CD4-positive, alpha-beta T cell treated with Interleukin-4 for 4 hours (primary cell): ENCODE measurements around the gene SMAD7.

Experiments used
- DNase-seq: peaks from one replicate; pipeline ENCODE4 v3.0.0-alpha.2; 2020

SMAD7 gene

DNA sequence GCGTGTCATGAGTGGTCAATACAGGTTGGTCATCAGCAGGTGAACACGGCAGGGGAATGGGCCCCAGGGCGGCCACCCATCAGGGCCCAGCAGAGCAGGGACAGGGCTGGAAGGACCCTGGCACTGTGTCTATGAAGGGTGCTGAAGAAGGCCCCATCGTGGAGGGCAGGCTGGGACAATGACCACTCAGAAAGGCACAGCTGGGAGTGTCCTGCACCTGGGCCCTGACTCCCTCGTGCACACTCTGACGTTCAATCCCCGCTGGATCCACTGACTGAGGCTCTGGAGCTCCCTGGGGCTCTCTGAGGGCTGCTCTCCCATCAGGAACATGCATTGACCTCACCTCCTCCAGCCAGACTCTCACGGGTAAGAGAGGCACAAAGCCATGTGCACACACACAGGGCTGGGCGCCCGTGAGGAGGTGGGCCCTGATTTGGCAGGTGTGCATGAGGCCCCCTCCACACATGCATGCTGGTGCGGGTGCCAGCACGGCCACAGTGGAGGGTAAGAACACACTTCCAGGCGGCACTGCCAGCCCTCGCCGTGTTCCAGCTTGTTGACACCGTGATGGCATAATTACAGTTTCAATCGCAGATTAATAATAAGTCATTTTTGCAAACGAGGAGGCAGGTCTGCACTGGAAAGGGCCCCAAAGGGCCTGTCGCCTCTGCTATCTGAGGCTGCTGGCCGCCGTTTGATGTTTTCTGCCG lies 58.5 kb downstream of the SMAD7 start:
- no peak for DNase-seq

DNA sequence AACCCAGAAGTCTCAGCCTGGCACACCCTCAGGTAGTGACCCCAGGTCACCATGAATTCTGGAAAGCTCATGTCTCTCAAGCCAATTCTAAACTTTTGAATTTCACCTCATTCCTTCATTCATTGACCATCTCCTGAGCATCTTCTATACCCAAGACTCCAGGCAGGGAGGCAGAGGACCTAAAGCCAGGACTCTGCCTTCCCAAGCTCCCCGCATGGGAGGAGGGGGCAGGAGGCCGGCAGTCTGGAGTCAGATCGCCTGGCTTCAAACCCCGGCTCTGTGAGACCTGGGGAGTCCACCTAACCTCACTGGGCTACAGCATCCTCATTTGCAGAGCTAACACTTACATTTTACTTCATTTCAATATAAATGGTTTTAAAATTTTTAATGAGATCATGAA lies 59.0 kb downstream of the SMAD7 start:
- DNase-seq = no peak

- DNase-seq = no peak
Measured at GRCh38 chr18:48889981-48890762, 60.6 kb downstream of the SMAD7 start.

GRCh38 chr18:48889115-48889941 lies 61.4 kb downstream of the SMAD7 start:
- no peak for DNase-seq

GRCh38 chr18:48888773-48889080 lies 62.0 kb downstream of the SMAD7 start:
- DNase-seq = no peak

DNA sequence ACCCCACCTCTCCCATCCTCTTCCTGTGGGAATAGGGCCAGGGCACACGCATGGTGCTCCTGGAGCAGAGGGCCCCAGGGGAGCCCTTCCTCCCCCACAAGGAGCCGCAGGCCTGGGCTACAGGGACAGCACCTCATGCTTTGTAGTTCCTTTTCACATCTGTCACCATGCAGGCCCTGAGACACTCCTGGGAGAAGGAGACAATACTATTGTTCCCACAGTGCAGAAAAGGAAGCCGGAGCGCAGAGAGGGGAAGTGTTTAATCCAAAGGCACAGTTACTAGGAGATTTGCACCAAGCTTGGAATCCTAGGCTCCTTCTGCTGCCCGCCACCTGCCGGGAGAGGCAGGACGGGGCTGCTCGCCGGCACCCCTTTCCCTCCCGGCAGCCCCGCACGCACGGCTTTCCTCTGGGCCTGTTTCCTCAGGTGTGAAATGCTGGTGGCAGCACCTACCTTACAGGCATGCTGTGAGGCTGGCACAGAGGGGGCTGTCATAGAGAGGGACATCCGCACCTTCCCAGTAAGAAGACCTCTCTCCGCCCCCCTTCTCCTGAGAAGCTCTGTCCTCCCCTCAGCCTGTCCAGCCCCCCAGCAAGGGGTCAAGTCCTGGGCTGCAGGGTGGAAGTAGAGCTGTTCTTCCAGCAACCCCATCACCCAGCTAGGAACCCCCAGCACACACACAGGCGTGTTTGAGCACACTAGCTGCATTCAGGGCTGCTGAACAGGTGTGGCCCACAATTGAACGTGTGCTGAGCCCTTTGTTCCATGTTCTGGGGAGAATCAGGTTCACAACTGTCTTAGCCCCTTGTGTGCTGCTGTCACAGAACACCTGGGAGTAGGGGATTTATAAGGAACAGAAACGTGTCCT lies 62.6 kb downstream of the SMAD7 start:
- DNase-seq = no peak

- no peak for DNase-seq
Measured at GRCh38 chr18:48887294-48887904, 63.4 kb downstream of the SMAD7 start.

- no peak for DNase-seq
Measured at GRCh38 chr18:48886520-48887293, 64.1 kb downstream of the SMAD7 start.

DNA sequence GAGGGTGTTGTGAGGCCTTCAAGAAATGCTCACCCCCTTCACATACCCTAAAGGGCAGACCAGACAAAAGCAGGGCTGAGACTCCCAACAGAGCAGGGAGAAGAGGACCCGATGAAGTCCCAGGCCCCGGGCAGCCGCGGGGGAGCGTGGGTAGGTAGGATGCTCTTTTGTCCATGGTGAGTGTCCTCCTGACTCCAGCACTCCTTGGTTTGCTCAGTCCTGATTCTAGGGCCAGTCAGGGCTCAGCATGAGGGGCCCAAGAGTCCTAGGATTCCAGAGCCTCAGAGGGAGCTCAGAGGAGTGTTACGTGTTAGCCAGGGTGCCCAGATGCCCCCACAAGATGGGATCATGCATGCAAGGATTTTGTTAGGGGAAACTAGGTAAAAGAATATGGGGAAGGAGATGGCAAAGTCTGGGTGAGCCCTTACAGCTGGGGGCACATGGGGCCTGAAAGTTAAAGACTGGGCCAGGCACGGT lies 64.8 kb downstream of the SMAD7 start:
- DNase-seq = no peak

DNA sequence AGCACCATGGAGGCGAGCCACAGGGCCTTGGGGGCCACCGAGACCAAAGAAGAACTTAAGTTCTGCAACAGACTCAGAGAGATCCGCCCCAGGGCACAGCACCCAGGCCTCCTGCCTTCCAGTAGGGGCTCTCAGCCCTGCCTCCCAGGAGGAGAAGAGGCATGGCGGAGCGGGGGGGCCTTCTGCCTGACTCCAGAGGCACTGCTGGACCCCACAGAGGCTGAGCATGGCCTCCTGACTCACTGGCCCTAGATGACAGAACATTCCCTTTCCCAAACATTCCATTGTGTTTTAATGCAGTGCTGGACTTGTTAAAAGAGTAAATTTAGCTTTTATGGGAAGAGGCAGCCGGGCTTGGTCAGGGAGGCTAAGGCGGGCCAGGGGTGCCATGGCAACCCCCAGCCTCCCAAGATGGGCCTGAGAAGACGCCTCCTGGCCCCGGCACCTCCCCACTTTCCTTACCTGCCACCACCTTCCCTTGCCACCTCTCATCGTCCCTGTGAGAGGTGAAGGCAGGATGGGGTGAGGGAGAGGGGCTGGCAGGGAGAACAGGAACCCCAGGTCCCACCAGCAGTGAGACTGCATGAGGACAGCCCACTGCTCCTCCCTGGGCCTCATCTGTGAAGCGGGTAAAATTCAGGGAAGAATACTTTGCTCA lies 65.4 kb downstream of the SMAD7 start:
- DNase-seq = no peak

- DNase-seq = no peak
Measured at GRCh38 chr18:48884771-48885170, 66.0 kb downstream of the SMAD7 start.

DNA sequence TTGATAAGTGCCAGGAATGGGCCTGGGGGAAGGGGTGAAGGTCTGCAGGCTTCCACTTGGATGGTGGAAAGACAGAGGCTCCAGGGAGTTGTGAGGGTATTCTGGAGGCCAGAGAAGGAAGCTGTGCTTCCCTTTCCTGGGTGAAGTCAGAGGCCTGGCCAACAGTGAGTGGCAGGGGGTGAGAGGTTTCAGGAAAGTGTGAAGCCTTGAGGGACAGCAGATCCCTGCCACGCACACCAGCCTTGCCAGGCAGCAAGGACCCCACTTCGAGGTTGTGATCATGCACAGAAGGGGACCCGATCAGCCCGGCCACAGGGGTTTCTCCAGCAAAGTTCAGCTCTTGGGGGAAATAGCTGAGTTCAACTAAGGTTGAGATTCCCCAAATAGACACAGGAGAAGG lies 66.5 kb downstream of the SMAD7 start:
- DNase-seq = no peak

GRCh38 chr18:48882379-48882778 lies 68.4 kb downstream of the SMAD7 start:
- DNase-seq = no peak

DNA sequence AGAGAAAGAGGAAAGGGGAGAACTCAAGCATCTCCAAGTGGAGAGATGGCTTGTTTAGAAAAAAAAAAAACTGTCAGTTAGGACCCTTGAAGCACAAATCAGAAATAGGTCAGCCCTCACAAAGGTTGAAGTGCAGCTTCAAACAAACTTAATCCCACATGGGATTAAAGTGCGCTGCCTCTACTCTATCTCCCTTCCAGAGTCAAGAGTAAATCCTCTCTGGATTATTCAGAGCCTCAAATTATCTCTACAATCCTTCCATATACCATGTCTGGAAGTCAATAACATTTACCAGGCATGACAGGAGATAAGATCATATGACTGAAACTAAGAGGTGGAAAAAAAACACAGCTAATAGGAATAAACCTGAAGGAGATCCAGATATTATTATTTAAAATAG lies 69.8 kb downstream of the SMAD7 start:
- no peak for DNase-seq

GRCh38 chr18:48879008-48879431 lies 71.7 kb downstream of the SMAD7 start:
- DNase-seq = no peak

GRCh38 chr18:48878471-48878870 lies 72.3 kb downstream of the SMAD7 start:
- no peak for DNase-seq

- DNase-seq = no peak
Measured at GRCh38 chr18:48877941-48878340, 72.8 kb downstream of the SMAD7 start.

DNA sequence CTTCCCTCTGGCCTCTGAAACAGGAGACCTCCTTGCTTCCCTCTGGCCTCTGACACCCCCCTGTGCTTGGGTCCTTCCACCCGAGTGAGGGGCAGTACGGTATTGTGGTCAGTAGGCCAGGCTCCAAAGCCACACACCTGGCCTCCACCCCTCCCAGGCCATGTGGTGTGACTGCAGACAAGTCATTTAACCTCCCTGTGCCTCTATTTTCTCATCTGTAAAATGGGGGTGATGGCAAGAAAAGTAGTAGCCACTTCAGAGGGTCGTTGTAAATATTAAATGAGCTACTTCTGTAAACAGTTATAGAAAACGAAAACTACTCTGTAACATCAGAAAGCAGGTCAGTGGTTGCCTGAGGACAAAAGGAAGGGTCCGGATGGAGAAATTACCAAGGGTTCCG lies 74.2 kb downstream of the SMAD7 start:
- DNase-seq = no peak

DNA sequence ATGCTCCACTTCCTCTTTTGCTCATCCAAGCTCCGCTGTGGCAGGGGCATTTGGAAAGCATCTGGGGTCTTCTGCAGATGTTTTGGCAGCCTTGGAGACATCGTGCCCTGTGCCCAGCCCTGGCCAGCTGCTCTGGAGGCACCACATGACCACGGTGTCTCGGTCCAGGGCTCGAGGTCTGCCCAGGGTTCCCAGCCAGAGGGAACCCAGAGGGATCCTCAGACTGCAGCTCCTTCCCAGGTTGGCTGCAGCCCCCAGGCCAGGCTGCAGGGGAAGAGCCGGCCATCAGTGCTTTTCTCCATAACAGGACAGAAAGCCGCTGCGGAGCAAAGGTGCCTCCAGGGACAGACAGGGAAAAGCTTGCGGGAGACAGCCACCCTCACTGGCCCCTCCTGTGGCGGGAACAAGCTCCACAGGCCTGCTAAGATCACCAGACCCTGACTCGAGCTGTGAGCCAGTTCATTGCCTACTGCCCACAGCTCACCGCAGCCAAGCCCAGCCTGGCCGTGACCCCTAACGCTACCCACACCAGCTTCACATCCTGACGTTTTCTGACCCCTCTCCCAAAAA lies 74.7 kb downstream of the SMAD7 start:
- no peak for DNase-seq

DNA sequence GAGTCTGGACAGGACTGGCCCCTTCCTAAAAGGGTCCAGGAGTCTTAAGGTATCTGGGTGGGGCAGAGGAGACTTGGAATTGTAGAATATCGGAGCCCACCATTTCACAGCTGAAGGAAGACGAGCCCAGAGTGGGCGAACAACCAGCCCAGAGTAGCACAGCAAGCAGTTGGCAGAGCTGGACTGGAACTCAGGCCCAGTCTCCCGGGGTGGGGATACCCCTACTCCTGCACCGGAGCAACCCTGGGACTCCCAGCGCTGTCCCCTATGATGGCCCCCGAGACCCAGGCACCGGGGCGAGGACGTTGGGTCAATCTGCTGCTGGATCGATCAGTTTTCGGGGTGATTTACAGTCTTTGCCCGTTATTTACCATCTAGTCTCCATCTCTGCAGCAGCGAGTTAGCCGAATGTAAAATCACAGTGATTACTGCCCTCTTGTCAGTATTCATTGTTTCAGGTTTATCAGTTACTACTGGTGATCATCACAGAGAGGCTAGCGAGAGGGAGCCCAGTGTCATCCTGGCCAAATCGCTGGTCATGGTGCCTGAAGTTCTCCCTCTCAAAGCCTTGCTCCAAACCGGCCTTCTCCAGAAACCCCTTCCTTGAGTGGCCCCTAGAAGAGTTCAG lies 75.3 kb downstream of the SMAD7 start:
- no peak for DNase-seq
